Epidermal melanocyte (primary cell): ENCODE measurements around the gene SFXN5.
"Not testable (repeated sequence)": the region's sequence is repeated elsewhere in the genome, so short reads cannot be mapped to it uniquely, and the experiment has no call there.

Experiments
- DNase-seq: peaks from one replicate; pipeline ENCODE4 v3.0.0; 2011; ENCODE audit warnings: low spot score; ENCODE audit not compliant: insufficient read length

The SFXN5 gene

GRCh38 chr2:73101626-73102256, 30.2 kb upstream of the SFXN5 start:
- DNase-seq = no peak

- no peak for DNase-seq
These were observed 29.4 kb upstream of the SFXN5 start for GRCh38 chr2:73100956-73101355.

- no peak for DNase-seq
These were observed 28.0 kb upstream of the SFXN5 start for GRCh38 chr2:73099486-73099885.

GRCh38 chr2:73095910-73096309, 24.4 kb upstream of the SFXN5 start:
- DNase-seq = no peak

GRCh38 chr2:73093601-73094218, 22.2 kb upstream of the SFXN5 start:
- DNase-seq = not testable (repeated sequence)

GRCh38 chr2:73092146-73092783, 20.8 kb upstream of the SFXN5 start:
- DNase-seq = no peak

GRCh38 chr2:73091696-73092095, 20.2 kb upstream of the SFXN5 start:
- no peak for DNase-seq

- DNase-seq = no peak
These were observed 19.7 kb upstream of the SFXN5 start for GRCh38 chr2:73091164-73091563.

GRCh38 chr2:73089270-73090030, 17.9 kb upstream of the SFXN5 start:
- peak; percentile 79 for DNase-seq

- no peak for DNase-seq
These were observed 17.2 kb upstream of the SFXN5 start for GRCh38 chr2:73088703-73089102.

- no peak for DNase-seq
These were observed 16.7 kb upstream of the SFXN5 start for GRCh38 chr2:73088211-73088610.

GRCh38 chr2:73087311-73087710, 15.8 kb upstream of the SFXN5 start:
- no peak for DNase-seq

- DNase-seq = peak; percentile 83
These were observed 14.2 kb upstream of the SFXN5 start for GRCh38 chr2:73085691-73086090.

GRCh38 chr2:73084971-73085370, 13.5 kb upstream of the SFXN5 start:
- DNase-seq = no peak

- DNase-seq = no peak
These were observed 12.6 kb upstream of the SFXN5 start for GRCh38 chr2:73083886-73084800.

- DNase-seq = no peak
These were observed 11.3 kb upstream of the SFXN5 start for GRCh38 chr2:73082523-73083410.

GRCh38 chr2:73081181-73081671, 9.7 kb upstream of the SFXN5 start:
- DNase-seq = no peak

- no peak for DNase-seq
These were observed 9.0 kb upstream of the SFXN5 start for GRCh38 chr2:73080321-73081131.

GRCh38 chr2:73079636-73080035, 8.1 kb upstream of the SFXN5 start:
- no peak for DNase-seq
